A204.1 (cell line): ENCODE data around the gene RAC2.

Source experiments
- FAIRE-seq: peaks from 2 replicates; lab custom pipeline; 2012; peaks lifted over from hg19 to GRCh38; lab: Jason Lieb, UNC

Gene RAC2

GRCh38 chr22:37275622-37276021 is 31.6 kb upstream of the RAC2 start:
- no peak for FAIRE-seq

- FAIRE-seq: no peak
Observed at GRCh38 chr22:37275134-37275533, 31.1 kb upstream of the RAC2 start.

GRCh38 chr22:37274380-37274862 is 30.4 kb upstream of the RAC2 start:
- no peak for FAIRE-seq

GRCh38 chr22:37273846-37274225 is 29.8 kb upstream of the RAC2 start:
- FAIRE-seq: no peak

GRCh38 chr22:37273126-37273845 is 29.2 kb upstream of the RAC2 start:
- FAIRE-seq: no peak

- FAIRE-seq: no peak
Observed at GRCh38 chr22:37270928-37271650, 27.0 kb upstream of the RAC2 start.

GRCh38 chr22:37269936-37270678 is 26.0 kb upstream of the RAC2 start:
- FAIRE-seq: no peak

- no peak for FAIRE-seq
Observed at GRCh38 chr22:37267661-37268413, 23.8 kb upstream of the RAC2 start.

- no peak for FAIRE-seq
Observed at GRCh38 chr22:37267135-37267587, 23.1 kb upstream of the RAC2 start.

GRCh38 chr22:37266581-37267134 is 22.6 kb upstream of the RAC2 start:
- FAIRE-seq: no peak

GRCh38 chr22:37263966-37264887 is 20.2 kb upstream of the RAC2 start:
- no peak for FAIRE-seq

- no peak for FAIRE-seq
Observed at GRCh38 chr22:37262346-37262745, 18.3 kb upstream of the RAC2 start.

- FAIRE-seq: no peak
Observed at GRCh38 chr22:37260901-37261336, 16.9 kb upstream of the RAC2 start.

GRCh38 chr22:37260155-37260795 is 16.2 kb upstream of the RAC2 start:
- no peak for FAIRE-seq

GRCh38 chr22:37259540-37260029 is 15.5 kb upstream of the RAC2 start:
- no peak for FAIRE-seq

GRCh38 chr22:37258753-37259401 is 14.8 kb upstream of the RAC2 start:
- FAIRE-seq: no peak

GRCh38 chr22:37258005-37258752 is 14.1 kb upstream of the RAC2 start:
- FAIRE-seq: no peak

GRCh38 chr22:37256075-37256726 is 12.1 kb upstream of the RAC2 start:
- no peak for FAIRE-seq
